GM20000 (cell line): ENCODE measurements around the gene PTPRG.

ENCODE experiments used
- DNase-seq: peaks from one replicate; pipeline ENCODE4 v3.0.0; 2012; ENCODE audit warnings: low spot score
- TF ChIP-seq, protein P1 (sequence below): IDR thresholded peaks from 2 replicates; pipeline ENCODE4 v1.5.1; 2012; ENCODE audit warnings: mild to moderate bottlenecking, control low read depth; ENCODE audit errors: extremely low read depth, missing control alignments

Gene PTPRG

DNA sequence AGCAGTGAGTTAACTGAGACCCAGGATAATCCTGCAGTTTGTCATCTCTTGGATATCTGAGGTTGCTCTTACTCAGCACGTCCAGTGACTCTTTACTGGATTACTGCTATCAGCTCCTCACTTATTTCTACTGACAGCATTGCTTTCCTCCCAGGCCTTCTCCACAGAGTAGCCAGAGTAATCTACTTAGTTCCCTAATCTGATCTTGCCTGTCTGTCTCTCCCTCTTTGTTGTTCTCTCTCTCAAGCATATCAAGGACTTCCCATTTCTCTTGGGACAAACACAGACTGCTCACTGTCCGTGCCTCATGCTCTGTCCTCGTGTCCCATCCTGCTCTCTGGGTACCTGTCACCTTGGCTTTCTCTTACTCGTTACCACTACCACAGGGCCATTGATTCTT lies 435.7 kb downstream of the PTPRG start:
- no peak for DNase-seq
- TF ChIP-seq, protein P1, sequence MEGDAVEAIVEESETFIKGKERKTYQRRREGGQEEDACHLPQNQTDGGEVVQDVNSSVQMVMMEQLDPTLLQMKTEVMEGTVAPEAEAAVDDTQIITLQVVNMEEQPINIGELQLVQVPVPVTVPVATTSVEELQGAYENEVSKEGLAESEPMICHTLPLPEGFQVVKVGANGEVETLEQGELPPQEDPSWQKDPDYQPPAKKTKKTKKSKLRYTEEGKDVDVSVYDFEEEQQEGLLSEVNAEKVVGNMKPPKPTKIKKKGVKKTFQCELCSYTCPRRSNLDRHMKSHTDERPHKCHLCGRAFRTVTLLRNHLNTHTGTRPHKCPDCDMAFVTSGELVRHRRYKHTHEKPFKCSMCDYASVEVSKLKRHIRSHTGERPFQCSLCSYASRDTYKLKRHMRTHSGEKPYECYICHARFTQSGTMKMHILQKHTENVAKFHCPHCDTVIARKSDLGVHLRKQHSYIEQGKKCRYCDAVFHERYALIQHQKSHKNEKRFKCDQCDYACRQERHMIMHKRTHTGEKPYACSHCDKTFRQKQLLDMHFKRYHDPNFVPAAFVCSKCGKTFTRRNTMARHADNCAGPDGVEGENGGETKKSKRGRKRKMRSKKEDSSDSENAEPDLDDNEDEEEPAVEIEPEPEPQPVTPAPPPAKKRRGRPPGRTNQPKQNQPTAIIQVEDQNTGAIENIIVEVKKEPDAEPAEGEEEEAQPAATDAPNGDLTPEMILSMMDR: no peak

DNA sequence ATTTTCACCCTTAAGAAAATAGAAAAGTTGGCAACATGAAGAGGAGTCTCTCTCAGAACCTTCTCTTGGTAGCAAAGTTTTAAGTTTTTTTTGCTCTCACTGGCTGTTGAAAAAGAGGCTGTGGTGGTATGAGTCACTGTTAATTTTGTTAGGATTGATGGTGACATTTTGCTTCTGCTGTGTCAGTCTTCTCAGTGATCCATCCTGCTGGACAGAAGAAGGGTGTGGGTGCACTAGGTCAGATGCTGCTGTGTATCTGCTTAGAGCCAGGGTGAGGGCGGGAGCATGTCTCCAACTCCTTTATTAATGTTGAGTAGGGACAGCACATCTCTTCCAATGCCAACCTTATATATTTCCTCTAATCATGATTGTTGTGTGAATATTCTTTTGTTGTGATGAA lies 442.5 kb downstream of the PTPRG start:
- TF ChIP-seq, protein P1: no peak
- no peak for DNase-seq

DNA sequence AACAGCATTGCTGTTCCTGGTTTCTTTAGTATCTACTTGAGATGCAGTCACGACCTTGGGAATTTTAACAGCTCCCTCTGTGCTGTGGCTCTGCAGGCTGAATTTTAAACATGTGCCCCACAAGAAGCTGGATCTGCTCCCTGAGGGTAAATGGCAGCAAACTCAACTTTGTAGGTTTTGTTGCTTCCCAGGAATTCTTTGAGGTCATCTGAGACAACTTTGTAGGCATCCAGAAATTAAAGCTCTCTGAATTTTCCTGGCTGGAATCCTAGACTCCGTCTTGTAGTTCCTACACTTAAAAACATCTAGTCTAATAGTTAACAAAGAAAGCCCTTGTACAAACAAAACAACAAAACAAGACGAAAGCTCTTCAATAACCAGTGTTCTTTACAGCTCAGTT lies 445.7 kb downstream of the PTPRG start:
- DNase-seq: no peak
- TF ChIP-seq, protein P1: no peak

DNA sequence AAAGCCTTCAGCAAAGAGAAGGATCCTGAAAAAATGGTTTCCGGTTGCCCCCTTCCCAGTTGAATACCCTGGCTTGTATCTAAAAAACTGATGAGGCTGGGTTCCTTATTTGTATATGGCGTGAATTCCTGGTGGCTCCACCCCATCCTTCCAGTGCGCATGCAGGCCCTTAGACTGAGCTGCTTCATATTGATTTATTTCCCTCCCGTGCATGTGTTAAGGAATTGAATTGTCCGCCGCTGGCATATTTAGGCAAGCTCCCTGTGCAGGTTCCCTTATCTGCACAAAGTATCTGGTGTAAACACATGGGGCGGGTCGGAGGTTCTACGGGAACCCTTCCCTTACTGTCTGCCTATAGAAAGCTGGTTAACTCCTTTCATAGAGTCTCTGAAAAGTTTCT lies 449.6 kb downstream of the PTPRG start:
- TF ChIP-seq, protein P1: no peak

DNA sequence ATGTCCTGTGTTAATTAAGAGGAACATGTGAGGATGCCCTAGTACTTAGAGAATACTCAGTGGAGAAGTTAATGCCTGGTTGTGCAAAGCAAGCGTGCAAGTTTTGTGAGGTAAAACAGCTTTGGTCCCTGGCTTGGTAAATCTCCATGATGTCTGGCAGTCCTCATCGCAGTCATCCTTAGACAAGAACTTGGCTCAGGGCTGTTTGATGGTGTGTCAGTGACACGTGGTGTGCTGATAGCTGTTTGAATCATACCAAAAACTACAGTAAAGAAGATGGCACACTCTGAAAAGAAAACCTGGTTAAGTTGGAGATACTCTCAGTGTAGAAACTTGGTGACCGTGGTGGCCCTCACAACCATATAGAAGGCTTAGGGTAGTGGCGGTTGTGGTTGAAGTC lies 450.3 kb downstream of the PTPRG start:
- DNase-seq: no peak

More for the DNA sequence above, 449.6 kb downstream of the PTPRG start:
- no peak for DNase-seq

DNA sequence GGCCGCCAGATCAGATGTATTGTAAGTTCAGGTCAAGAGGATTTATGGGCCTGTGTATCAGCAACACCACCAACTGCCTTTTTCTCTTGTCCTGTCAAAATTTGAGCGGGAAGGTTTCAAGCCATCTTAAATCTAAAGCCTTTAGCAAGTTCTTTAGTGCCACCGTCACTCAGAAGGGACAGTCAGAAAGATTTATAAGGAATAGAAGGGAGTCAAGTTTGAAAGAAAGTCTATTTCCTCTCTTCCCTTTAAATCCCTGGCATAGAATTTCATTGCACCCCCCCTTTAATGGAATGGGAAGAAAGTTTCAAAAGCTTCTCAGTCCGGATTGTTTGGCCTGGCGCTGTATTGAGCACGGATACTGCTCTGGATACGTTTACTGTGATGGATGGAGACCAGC lies 452.6 kb downstream of the PTPRG start:
- no peak for DNase-seq
- TF ChIP-seq, protein P1: no peak

More for the DNA sequence above, 450.3 kb downstream of the PTPRG start:
- TF ChIP-seq, protein P1: no peak

DNA sequence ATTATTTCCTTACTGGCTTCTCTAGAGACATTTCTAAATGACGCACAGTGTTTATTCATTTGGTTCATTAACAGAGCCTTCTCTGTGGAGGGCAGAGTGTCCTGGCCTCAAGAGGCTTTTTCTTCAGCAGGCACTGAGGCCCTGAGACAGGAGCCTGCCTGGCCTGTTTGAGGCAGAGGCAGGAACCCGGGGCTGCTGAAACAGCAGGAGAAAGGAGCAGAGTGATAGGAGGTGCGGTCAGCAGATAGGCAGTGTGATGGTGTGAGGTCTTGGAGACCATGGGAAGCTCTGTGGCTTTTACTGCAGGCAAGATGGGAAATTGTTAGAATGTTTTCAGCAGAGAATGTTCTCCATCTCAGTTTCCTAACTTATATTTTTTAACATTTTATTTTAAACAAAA lies 453.7 kb downstream of the PTPRG start:
- DNase-seq: no peak
- TF ChIP-seq, protein P1: no peak
